ENCODE results near the gene PGGHG. TPM values are rescaled to one million over a fixed set of nuclear protein-coding genes. Genes with fewer than 3 reads are reported as not detected.

PGGHG gene
- total and polyA plus RNA-seq, 7 donors, result 2.7 to 8.6 (median 4.0) TPM

- H3K27me3 ChIP-seq (ENCODE audit: insufficient read depth in 3 of 3, low read length in 2 of 3), result peaks cover 0 to 25% (median 3%) of the 10 kb centered on the region in 3 donors
- ATAC-seq (peak in 1 of 4 donors; percentile 15), DNase-seq (no peak)
- peaks cover 3% of the 10 kb centered on the region for H3K9me3 ChIP-seq
- no peak overlapping the region for H3K27ac ChIP-seq
- no peak overlapping the region for H3K4me3 ChIP-seq
- H3K4me1 ChIP-seq, result no peaks in the 10 kb centered on the region
- no peaks in the 10 kb centered on the region for H3K36me3 ChIP-seq (ENCODE audit: insufficient read depth in 1 of 2, low read depth in 1 of 2)
- no peak for TF ChIP-seq CTCF (IDR thresholded peaks at IDR 0.05)
- 65 to 79% (median 75%) methylated on average over 16 to 18 of the region's 18 CpGs for WGBS, 3 donors
- intact Hi-C loops (cut with DNase I), result no loop called here
Observed at GRCh38 chr11:270451-271318, 18.2 kb upstream of the PGGHG start.

GRCh38 chr11:271319-271715 is 17.6 kb upstream of the PGGHG start:
- intact Hi-C loops (cut with DNase I), result no loop called here
- H3K9me3 ChIP-seq, result no peaks in the 10 kb centered on the region
- 69 to 77% (median 73%) methylated on average over 8 of the region's 8 CpGs for WGBS, 3 donors
- no peaks in the 10 kb centered on the region for H3K36me3 ChIP-seq (ENCODE audit: insufficient read depth in 1 of 2, low read depth in 1 of 2)
- no peak overlapping the region for H3K27ac ChIP-seq
- ATAC-seq, result no peak
- DNase-seq, result no peak
- no peak for TF ChIP-seq CTCF (IDR thresholded peaks at IDR 0.05)
- H3K4me3 ChIP-seq, result no peak overlapping the region
- peaks cover 0 to 25% (median 3%) of the 10 kb centered on the region in 3 donors for H3K27me3 ChIP-seq (ENCODE audit: insufficient read depth in 3 of 3, low read length in 2 of 3)
- H3K4me1 ChIP-seq, result no peaks in the 10 kb centered on the region

DNA sequence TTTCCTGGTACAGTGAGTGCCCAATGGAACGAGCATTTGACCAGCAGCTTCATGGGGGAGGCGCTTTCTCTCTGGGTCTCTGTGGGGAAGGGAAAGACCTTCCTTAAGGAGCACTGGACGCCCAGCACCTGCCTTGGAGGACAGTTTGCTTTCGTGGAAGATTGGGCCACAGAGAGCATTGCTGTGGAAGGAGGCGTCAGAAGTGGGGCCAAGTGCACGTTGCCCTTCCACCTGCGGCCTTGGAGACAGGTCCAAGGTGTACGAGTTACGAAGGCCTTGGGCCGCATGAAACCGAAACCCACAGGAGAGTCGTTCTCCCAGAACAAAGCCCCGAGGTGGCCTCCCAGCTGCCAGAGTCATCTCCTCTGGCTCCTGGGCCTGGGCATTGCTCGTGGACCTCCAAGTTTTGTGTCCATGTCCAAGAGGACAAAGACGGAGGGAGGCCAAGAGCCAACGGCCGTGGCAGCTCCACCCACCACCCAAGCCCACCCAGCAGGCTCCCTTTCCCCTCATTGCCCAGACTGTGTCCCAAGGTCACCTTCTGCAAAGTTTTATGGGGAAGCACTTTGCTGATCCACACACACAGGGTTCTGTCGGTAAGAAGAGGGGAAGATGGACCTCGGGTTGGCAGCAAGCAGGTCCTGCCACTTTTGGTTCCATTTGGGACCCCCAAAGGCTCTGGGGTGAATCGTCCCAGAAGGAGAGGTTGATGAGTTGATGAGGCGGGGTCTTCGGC is 16.6 kb upstream of the PGGHG start:
- no peak for TF ChIP-seq CTCF (IDR thresholded peaks at IDR 0.05)
- Histone ChIP-seq H3K27ac (no peak overlapping the region), H3K36me3 (ENCODE audit: insufficient read depth in 1 of 2, low read depth in 1 of 2) (no peaks in the 10 kb centered on the region), H3K4me3 (no peak overlapping the region), H3K27me3 (ENCODE audit: insufficient read depth in 3 of 3, low read length in 2 of 3) (peaks cover 0 to 25% (median 3%) of the 10 kb centered on the region in 3 donors), H3K9me3 (no peaks in the 10 kb centered on the region), H3K4me1 (no peaks in the 10 kb centered on the region)
- ATAC-seq (no peak), DNase-seq (no peak)
- WGBS, 3 donors, result 81 to 85% (median 83%) methylated on average over 21 to 22 of the region's 22 CpGs
- intact Hi-C loops (cut with DNase I), result no loop called here

GRCh38 chr11:272931-273198 is 16.1 kb upstream of the PGGHG start:
- ATAC-seq (no peak), DNase-seq (no peak)
- H3K27ac ChIP-seq, result no peak overlapping the region
- H3K36me3 ChIP-seq (ENCODE audit: insufficient read depth in 1 of 2, low read depth in 1 of 2), result no peaks in the 10 kb centered on the region
- no peak for TF ChIP-seq CTCF (IDR thresholded peaks at IDR 0.05)
- H3K27me3 ChIP-seq (ENCODE audit: insufficient read depth in 3 of 3, low read length in 2 of 3), result peaks cover 0 to 24% (median 3%) of the 10 kb centered on the region in 3 donors
- 64 to 75% (median 73%) methylated on average over 6 of the region's 6 CpGs for WGBS, 3 donors
- H3K9me3 ChIP-seq, result no peaks in the 10 kb centered on the region
- H3K4me1 ChIP-seq, result no peaks in the 10 kb centered on the region
- intact Hi-C loops (cut with DNase I), result no loop called here
- H3K4me3 ChIP-seq, result no peak overlapping the region

Measured in psoas muscle (tissue), 8 donors.